Colonic mucosa (tissue), 4 donors: ENCODE measurements around the gene GP1BA. TPM values are rescaled to one million over a fixed set of nuclear protein-coding genes. Genes with fewer than 3 reads are reported as not detected.

Source experiments
- DNase-seq: peaks from one replicate; pipeline ENCODE4 v3.0.0-alpha.2; 2020
- H3K27ac ChIP-seq: fragments of 200-600 bp; one replicate; pipeline ENCODE4 v1.8.0; 2021
- H3K27me3 ChIP-seq: fragments of 200-600 bp; one replicate; pipeline ENCODE4 v1.8.0; 2021
- H3K36me3 ChIP-seq: fragments of 200-600 bp; one replicate; pipeline ENCODE4 v1.8.0; 2021
- H3K4me1 ChIP-seq: fragments of 200-600 bp; one replicate; pipeline ENCODE4 v1.8.0; 2021; ENCODE audit warnings: mild to moderate bottlenecking
- H3K4me3 ChIP-seq: fragments of 200-600 bp; one replicate; pipeline ENCODE4 v1.8.0; 2021
- H3K9ac ChIP-seq, 2 donors: one replicate each; pipeline ENCODE4 v1.7.0; 2013; ENCODE audit warnings: control low read depth in 2 of 2, low read depth in 2 of 2, low read length in 2 of 2
- H3K9me3 ChIP-seq: fragments of 200-600 bp; one replicate; pipeline ENCODE4 v1.8.0; 2021
- CTCF ChIP-seq: fragments of 200-600 bp; IDR thresholded peaks from one replicate; pipeline ENCODE4 v1.8.0; 2022; ENCODE audit warnings: antibody characterized with exemption, mild to moderate bottlenecking
- intact Hi-C: fragments of 100-400 bp; cut with DNase I; formaldehyde crosslinking; loops from one replicate; pipeline ENCODE4 v1.14.1; 2022
- total RNA-seq, 2 donors: library from RNA; stranded (reverse); fragmentation: NEBNext Ultra II Directional in 1 of 2; extraction: Animal tissue kit (Norgen Biotek cat#: 25700) in 1 of 2; gene quantifications; one replicate each; pipeline ENCODE4 v1.2.1, GENCODE V29; 2021
- donor health status: healthy.
- donor health status: DM: no; HTN: no; CAD: no.
- donor health status: DM: no; HTN: no; CAD: no.

The GP1BA gene
- total RNA-seq, 2 donors from 2014 or later, result not detected

- intact Hi-C loops, result no loop called here
- peaks cover 12% of the 10 kb centered on the region for H3K4me1 ChIP-seq
- peak overlapping the region; percentile 99 for H3K9ac ChIP-seq
- no peaks in the 10 kb centered on the region for H3K9me3 ChIP-seq
- peak; percentile 80 for DNase-seq
- no peaks in the 10 kb centered on the region for H3K27me3 ChIP-seq
- peaks cover 14% of the 10 kb centered on the region for H3K36me3 ChIP-seq
- no peak for TF ChIP-seq CTCF
- peak overlapping the region; percentile 98 for H3K27ac ChIP-seq
- peak overlapping the region; percentile 89 for H3K4me3 ChIP-seq
Measured at GRCh38 chr17:4947411-4948165, 15.5 kb downstream of the GP1BA start.

DNA sequence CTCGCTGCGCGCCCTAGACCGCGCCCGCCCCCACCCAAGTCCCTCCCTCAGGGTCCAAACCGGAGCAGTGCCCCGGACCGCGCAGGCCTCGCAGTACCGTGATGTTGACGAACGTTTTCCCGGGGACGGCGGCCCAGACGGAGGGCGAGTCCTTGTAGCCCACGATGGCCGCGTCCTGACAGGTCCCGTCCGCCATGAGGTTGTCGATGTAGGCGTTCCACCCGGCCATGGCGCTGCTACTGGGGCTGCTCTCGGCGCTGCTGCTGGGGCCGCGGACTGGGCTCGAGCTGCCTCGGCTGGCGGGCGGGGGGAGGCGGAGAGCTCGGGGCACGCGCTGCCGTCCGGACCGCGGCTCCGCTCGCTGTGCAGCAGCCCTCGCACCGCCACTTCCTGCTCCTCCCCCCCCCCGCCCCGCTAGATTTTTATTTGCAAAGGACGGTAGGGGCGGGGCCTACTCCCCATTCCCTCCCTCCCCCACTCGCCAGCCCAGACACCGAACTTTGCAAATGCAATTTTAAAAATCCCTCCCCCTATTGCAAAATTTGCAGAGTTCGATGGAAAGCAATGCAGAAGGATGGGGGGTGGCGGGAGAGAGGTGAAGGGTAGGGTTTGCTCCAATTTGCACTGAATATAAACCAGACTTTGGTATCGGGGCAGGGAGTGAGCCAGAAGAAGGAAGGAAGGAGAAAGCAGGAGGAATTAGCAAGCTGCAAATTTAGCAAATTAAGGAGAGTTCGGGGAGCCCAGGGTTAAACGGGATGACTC, 16.3 kb downstream of the GP1BA start, which contains the start of gene PFN1:
TSS of gene PFN1 (minus strand) at position 365 of the 765 bp plus-strand sequence. CDS start at position 229, 136 bp downstream.
- no peaks in the 10 kb centered on the region for H3K9me3 ChIP-seq
- H3K36me3 ChIP-seq, result peaks cover 14% of the 10 kb centered on the region
- peak within 1 kb of the TSS; percentile 99 for H3K9ac ChIP-seq
- H3K27me3 ChIP-seq, result no peaks in the 10 kb centered on the region
- peak; percentile 95 for DNase-seq
- no peak for TF ChIP-seq CTCF
- intact Hi-C loops, result no loop called here
- peak within 1 kb of the TSS; percentile 89 for H3K4me3 ChIP-seq
- H3K4me1 ChIP-seq, result peaks cover 12% of the 10 kb centered on the region
- H3K27ac ChIP-seq, result peak within 1 kb of the TSS; percentile 98

DNA sequence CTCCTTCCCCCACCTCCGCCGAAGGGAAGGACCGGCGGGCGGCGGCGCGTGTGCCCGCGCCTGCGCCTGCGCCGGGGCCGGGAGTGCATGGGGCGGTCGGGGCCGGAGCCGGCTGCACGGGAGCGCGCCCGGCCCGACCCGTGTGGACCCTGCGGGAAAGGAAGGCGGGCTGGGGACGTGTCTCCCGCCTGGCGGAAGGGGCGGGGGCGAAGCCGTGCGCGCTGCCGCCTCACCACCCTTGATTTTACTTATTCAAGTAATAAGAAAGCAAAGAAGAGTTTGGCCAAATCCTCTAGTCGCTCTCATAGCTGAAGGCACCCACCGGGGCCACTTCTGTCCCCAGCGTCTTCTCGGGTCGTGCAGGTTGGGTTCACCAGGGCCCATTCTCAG, 16.8 kb downstream of the GP1BA start:
- no peak for TF ChIP-seq CTCF
- H3K27ac ChIP-seq, result peak overlapping the region; percentile 98
- peaks cover 11% of the 10 kb centered on the region for H3K36me3 ChIP-seq
- H3K9ac ChIP-seq, result peak overlapping the region; percentile 81 to 99
- peaks cover 12% of the 10 kb centered on the region for H3K4me1 ChIP-seq
- intact Hi-C loops, result no loop called here
- no peaks in the 10 kb centered on the region for H3K9me3 ChIP-seq
- H3K4me3 ChIP-seq, result peak overlapping the region; percentile 89
- no peaks in the 10 kb centered on the region for H3K27me3 ChIP-seq
- DNase-seq, result peak; percentile 83

- H3K36me3 ChIP-seq, result peaks cover 5% of the 10 kb centered on the region
- DNase-seq, result peak; percentile 90
- H3K9ac ChIP-seq, result peak overlapping the region; percentile 81 to 99
- H3K4me1 ChIP-seq, result peaks cover 12% of the 10 kb centered on the region
- peak overlapping the region; percentile 98 for H3K27ac ChIP-seq
- TF ChIP-seq CTCF, result no peak
- H3K27me3 ChIP-seq, result no peaks in the 10 kb centered on the region
- H3K9me3 ChIP-seq, result no peaks in the 10 kb centered on the region
- intact Hi-C loops, result no loop called here
- peak overlapping the region; percentile 89 for H3K4me3 ChIP-seq
Measured at GRCh38 chr17:4949321-4950074, 17.4 kb downstream of the GP1BA start.

DNA sequence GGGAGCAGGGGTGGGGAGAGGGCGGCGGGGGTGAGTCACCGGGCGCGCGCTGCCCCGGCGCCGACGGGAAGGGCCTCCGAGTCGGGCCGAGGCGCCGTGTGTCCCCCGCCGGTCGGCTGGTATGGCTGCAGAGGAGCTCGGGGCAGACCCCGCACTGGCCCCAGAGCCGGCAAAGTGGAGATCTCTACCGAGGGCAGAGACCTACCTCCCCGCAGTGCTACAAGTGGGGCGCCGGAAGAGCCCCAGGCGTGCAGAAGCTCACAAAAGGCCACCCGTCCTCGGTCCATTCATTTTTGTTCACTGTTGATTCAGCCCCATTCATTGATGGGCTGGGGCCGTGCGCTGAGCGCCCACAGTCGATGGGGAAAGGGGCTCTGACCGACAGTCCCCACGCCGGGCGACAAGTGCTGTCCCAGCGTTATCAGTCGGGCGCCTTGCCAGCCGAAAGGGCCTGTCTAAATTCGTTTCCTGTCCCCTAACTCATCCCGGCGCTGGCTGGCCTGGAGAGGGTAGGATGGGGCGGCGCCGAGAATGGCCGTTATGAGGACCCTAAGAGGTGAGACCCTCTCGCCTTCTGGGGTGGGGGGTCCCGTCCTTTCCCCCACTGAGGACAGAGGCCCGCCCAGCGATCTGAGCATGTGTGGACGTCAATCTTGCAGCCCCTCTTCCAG, 18.1 kb downstream of the GP1BA start:
- no peak for TF ChIP-seq CTCF
- H3K36me3 ChIP-seq, result peaks cover 5% of the 10 kb centered on the region
- no peaks in the 10 kb centered on the region for H3K27me3 ChIP-seq
- intact Hi-C loops, result no loop called here
- DNase-seq, result peak; percentile 80
- H3K4me1 ChIP-seq, result peaks cover 12% of the 10 kb centered on the region
- H3K4me3 ChIP-seq, result peak overlapping the region; percentile 89
- peak overlapping the region; percentile 98 for H3K27ac ChIP-seq
- no peaks in the 10 kb centered on the region for H3K9me3 ChIP-seq
- H3K9ac ChIP-seq, result peak overlapping the region; percentile 70 to 86
